K562 (cell line): Measurements from ENCODE around the gene CLDND1. TPM values are rescaled to one million over a fixed set of nuclear protein-coding genes. Genes with fewer than 3 reads are reported as not detected.

Experiments
- ARID3A ChIP-seq: IDR thresholded peaks from 2 replicates; pipeline ENCODE4 v1.6.1; 2012; ENCODE audit warnings: low read depth, low read length, improper control_type of control experiment, borderline replicate concordance
- ATF7 ChIP-seq: fragments of 450-650 bp; IDR thresholded peaks from 2 replicates; pipeline ENCODE4 v1.7.1; 2014; ENCODE audit warnings: mild to moderate bottlenecking, moderate library complexity
- BCOR ChIP-seq: fragments of 450-650 bp; IDR thresholded peaks from 2 replicates; pipeline ENCODE4 v1.6.1; 2016
- CCNT2 ChIP-seq: IDR thresholded peaks from 2 replicates; pipeline ENCODE4 v1.6.1; 2011; ENCODE audit warnings: borderline replicate concordance, low read depth, mild to moderate bottlenecking, moderate library complexity, mixed read lengths, low read length; ENCODE audit not compliant: insufficient read length; ENCODE audit errors: extremely low read depth
- E2F1 ChIP-seq: sonication (generic); formaldehyde crosslinking; IDR thresholded peaks from 2 replicates; pipeline ENCODE4 v1.8.1; 2023; ENCODE audit warnings: mild to moderate bottlenecking, missing genetic modification reagents, moderate library complexity
- ELK1 ChIP-seq: sonication (generic); formaldehyde crosslinking; IDR thresholded peaks from 2 replicates; pipeline ENCODE4 v1.8.1; 2022; ENCODE audit warnings: missing genetic modification reagents
- EP300 ChIP-seq: IDR thresholded peaks from 2 replicates; pipeline ENCODE4 v1.6.1; 2012; ENCODE audit warnings: low read length, improper control_type of control experiment
- EP400 ChIP-seq: fragments of 450-650 bp; IDR thresholded peaks from 2 replicates; pipeline ENCODE4 v1.6.1; 2017; ENCODE audit warnings: antibody characterized with exemption, mild to moderate bottlenecking, moderate library complexity
- EWSR1 ChIP-seq: fragments of 450-650 bp; IDR thresholded peaks from 2 replicates; pipeline ENCODE4 v1.6.1; 2018; ENCODE audit warnings: borderline replicate concordance, mild to moderate bottlenecking, low read depth, moderate library complexity; ENCODE audit not compliant: partially characterized antibody
- GTF2E2 ChIP-seq: fragments of 200-800 bp; sonication (Bioruptor generic); IDR thresholded peaks from 2 replicates; pipeline ENCODE4 v1.6.1; 2016; ENCODE audit warnings: missing genetic modification characterization, missing compliant biosample characterization
- HMG20A ChIP-seq: fragments of 450-650 bp; formaldehyde crosslinking; conservative IDR thresholded peaks from 2 replicates; pipeline ENCODE4 v1.4.0; 2020; ENCODE audit warnings: mild to moderate bottlenecking, mixed read lengths
- MYC ChIP-seq, 2 experiments: fragments of 250-450 bp in 1 of 2; sonication (Bioruptor Pico) in 1 of 2; IDR thresholded peaks; 2 replicates each; pipeline versions ENCODE4 v1.5.1 to v1.6.1; 2012 to 2021; ENCODE audit warnings: low read depth in 2 of 2, borderline replicate concordance in 1 of 2, improper control_type of control experiment in 1 of 2, low read length in 1 of 2, mild to moderate bottlenecking in 1 of 2, moderate library complexity in 1 of 2
- PCBP2 ChIP-seq: fragments of 200-400 bp; formaldehyde crosslinking; IDR thresholded peaks from 2 replicates; pipeline ENCODE4 v1.6.1; 2018; ENCODE audit warnings: low read length, low read depth, mild to moderate bottlenecking, moderate library complexity; ENCODE audit not compliant: poor library complexity, severe bottlenecking
- STAT5B ChIP-seq: fragments of 250-450 bp; sonication (Bioruptor Pico); IDR thresholded peaks from 2 replicates; pipeline ENCODE4 v1.8.0; 2021; ENCODE audit warnings: mild to moderate bottlenecking, inconsistent platforms
- TSHZ1 ChIP-seq: fragments of 250-450 bp; sonication (Bioruptor Pico); IDR thresholded peaks from 2 replicates; pipeline ENCODE4 v1.4.0; 2020; ENCODE audit warnings: mild to moderate bottlenecking, moderate library complexity
- WHSC1 ChIP-seq: IDR thresholded peaks from one replicate; pipeline ENCODE4 v1.6.1; 2012; ENCODE audit warnings: low read length, control low read depth, inconsistent platforms
- ZKSCAN8 ChIP-seq: fragments of 200-800 bp; sonication (Bioruptor generic); IDR thresholded peaks from 2 replicates; pipeline ENCODE4 v1.6.1; 2016; ENCODE audit warnings: missing genetic modification characterization, missing compliant biosample characterization
- ZNF134 ChIP-seq: fragments of 250-450 bp; sonication (Bioruptor Pico); conservative IDR thresholded peaks from 2 replicates; pipeline ENCODE4 v1.4.0; 2020
- ZNF140 ChIP-seq: fragments of 250-450 bp; sonication (Bioruptor Pico); IDR thresholded peaks from 2 replicates; pipeline ENCODE4 v1.8.0; 2021; ENCODE audit warnings: moderate library complexity, mild to moderate bottlenecking, inconsistent platforms
- ZNF668 ChIP-seq: fragments of 250-450 bp; sonication (Bioruptor Pico); IDR thresholded peaks from 2 replicates; pipeline ENCODE4 v1.8.0; 2022; ENCODE audit warnings: mild to moderate bottlenecking, inconsistent platforms
- ZNF696 ChIP-seq: fragments of 250-450 bp; sonication (Bioruptor Pico); conservative IDR thresholded peaks from 2 replicates; pipeline ENCODE4 v1.4.0; 2020; ENCODE audit warnings: mild to moderate bottlenecking, moderate library complexity
- ZNF766 ChIP-seq: fragments of 200-800 bp; sonication (Bioruptor generic); conservative IDR thresholded peaks from 2 replicates; pipeline ENCODE4 v1.6.1; 2016; ENCODE audit warnings: missing genetic modification characterization, missing compliant biosample characterization
- polyA plus RNA-seq, 8 experiments: library from polyadenylated mRNA; depleted of rRNA in 4 of 8; stranded (reverse) in 5 of 8; unstranded in 3 of 8; fragments of >200 nt; fragmentation: Nextera tagmentation in 2 of 8; fragmentation: Illumina TruSeq in 1 of 8; extraction: Ambion mirVana in 2 of 8; extraction: Trizol in 1 of 8; gene quantifications; 2 replicates each; pipeline versions ENCODE4 v1.2.1 to v1.2.3, GENCODE V29; 2011 to 2014; ENCODE audit warnings: inconsistent platforms in 1 of 8, missing spikeins in 1 of 8
- total RNA-seq, 7 experiments: library from RNA; depleted of rRNA in 6 of 7; stranded (reverse); fragments of >200 nt in 6 of 7; fragmentation: Illumina TruSeq in 2 of 7; extraction: Trizol in 2 of 7; gene quantifications; 2 replicates each; pipeline versions ENCODE4 v1.2.1 to v1.2.3, GENCODE V29; 2011 to 2021; ENCODE audit warnings: low replicate concordance in 1 of 7

Gene CLDND1
- total and polyA plus RNA-seq, 9 of the 15 experiments (the other 6 are each of a cell fraction or from before 2014, with no cell fraction given): 29.2 to 141 (median 60.7) TPM

DNA sequence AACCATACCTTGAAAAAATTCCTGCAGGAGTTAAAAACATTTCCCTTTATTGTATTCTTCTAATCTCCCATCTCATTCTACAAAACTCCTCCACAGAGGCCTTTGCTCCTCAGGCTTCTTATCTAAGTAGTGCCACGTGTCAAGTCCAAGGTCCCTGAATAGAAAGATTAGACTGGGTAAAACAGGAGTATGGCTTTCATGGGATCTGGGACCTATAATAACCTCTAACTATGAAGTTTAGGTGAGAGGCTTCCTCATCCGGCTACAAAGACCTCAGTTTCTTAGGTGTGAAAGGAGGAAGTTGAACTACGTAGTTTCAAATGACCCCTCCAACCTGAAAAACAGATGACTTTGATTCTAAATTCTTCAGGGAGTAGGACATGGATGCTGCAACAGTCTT lies 29.1 kb upstream of the CLDND1 start (continued):
- TF ChIP-seq TSHZ1 (CRISPR knock-in tag) (no peak), EP300 (peak; percentile 76), E2F1 (no peak), BCOR (no peak), WHSC1 (no peak), STAT5B (CRISPR knock-in tag) (no peak), ZNF140 (CRISPR knock-in tag) (no peak), EWSR1 (no peak), ARID3A (0 out of 2 replicates have a peak, but pooled peaks have one; percentile 34), HMG20A (CRISPR knock-in tag) (no peak), PCBP2 (no peak), ZNF766 (CRISPR knock-in tag) (no peak), ELK1 (CRISPR knock-in tag) (no peak), ZKSCAN8 (no peak), ZNF668 (CRISPR knock-in tag) (no peak), CCNT2 (peak; percentile 59), EP400 (0 out of 2 replicates have a peak, but pooled peaks have one; percentile 23), ATF7 (no peak), MYC (IDR thresholded peaks at IDR 0.05; ENCODE audit: low read depth, low read length) (peak; percentile 64), MYC (CRISPR knock-in tag; IDR thresholded peaks at IDR 0.05; ENCODE audit: borderline replicate concordance, low read depth) (no peak), ZNF134 (no peak), ZNF696 (CRISPR knock-in tag) (no peak), GTF2E2 (tag) (no peak)
